ENCODE data around the gene CENPQ. TPM values are rescaled to one million over a fixed set of nuclear protein-coding genes. Genes with fewer than 3 reads are reported as not detected.

Gene CENPQ
- total and polyA plus RNA-seq, 2 of the 8 experiments (the other 6 are each of a cell fraction or from before 2014, with no cell fraction given): 9.4 to 19.6 TPM

- Histone ChIP-seq H3K4me2 (ENCODE audit: insufficient read depth in 1 of 2, low read depth in 2 of 2, low read length in 2 of 2) (no peak overlapping the region), H3K79me2 (ENCODE audit: control insufficient read depth in 1 of 2, insufficient read depth in 2 of 2, low read length in 2 of 2) (no peaks in the 10 kb centered on the region), H3K4ac (replicated peaks; ENCODE audit: insufficient read length, low read depth, low read length) (no peak overlapping the region), H3K4me3 (ENCODE audit: extremely low read depth in 1 of 4, insufficient read depth in 2 of 4, low read depth in 3 of 4, low read length in 4 of 4) (no peak overlapping the region), H2BK15ac (ENCODE audit: low read length) (no peak overlapping the region), H2BK5ac (ENCODE audit: low read depth, low read length) (no peak overlapping the region), H4K5ac (ENCODE audit: insufficient read length, low read depth, low read length) (no peak overlapping the region), H2BK20ac (ENCODE audit: low read length) (no peak overlapping the region), H3K56ac (replicated peaks; ENCODE audit: insufficient read length, low read depth, low read length) (no peak overlapping the region), H2AFZ (ENCODE audit: low read length) (no peak overlapping the region), H3K79me1 (ENCODE audit: low read depth, low read length) (no peaks in the 10 kb centered on the region), H3K9me3 (ENCODE audit: insufficient read depth in 2 of 2, low read depth in 1 of 2, low read length in 1 of 2) (peaks cover 0 to 2% of the 10 kb centered on the region in 2 experiments; a peak in 1 of 4 replicates), H3K14ac (ENCODE audit: insufficient read length) (no peak overlapping the region), H3K23ac (ENCODE audit: insufficient read length) (no peak overlapping the region), H3K4me1 (replicated peaks in 1 of 4; ENCODE audit: control insufficient read depth in 3 of 4, insufficient read depth in 4 of 4, low read length in 3 of 4) (peaks cover 0 to 2% (median under 1%) of the 10 kb centered on the region in 4 experiments; a peak in 2 of 7 replicates), H3K27ac (ENCODE audit: low read depth, low read length) (no peak overlapping the region), H3K36me3 (ENCODE audit: control insufficient read depth in 2 of 4, insufficient read depth in 4 of 4, low read length in 3 of 4) (no peaks in the 10 kb centered on the region), H3K9ac (replicated peaks in 1 of 4; ENCODE audit: extremely low read depth in 1 of 4, low read depth in 3 of 4, low read length in 3 of 4) (no peak overlapping the region), H3K23me2 (ENCODE audit: low read depth, low read length) (no peaks in the 10 kb centered on the region), H2AK5ac (ENCODE audit: low read depth, low read length) (no peak overlapping the region), H4K20me1 (replicated peaks in 1 of 2; ENCODE audit: control insufficient read depth in 1 of 2, insufficient read depth in 2 of 2, low read length in 2 of 2) (no peaks in the 10 kb centered on the region), H3K18ac (ENCODE audit: extremely low read depth, low read length) (no peak overlapping the region), H4K8ac (ENCODE audit: extremely low read depth, insufficient read depth, low read length) (no peak overlapping the region), H2BK12ac (ENCODE audit: low read depth, low read length) (no peak overlapping the region), H2BK120ac (replicated peaks; ENCODE audit: low read depth, low read length) (no peak overlapping the region), H3K27me3 (replicated peaks in 1 of 4; ENCODE audit: control insufficient read depth in 3 of 4, extremely low read depth in 1 of 4, insufficient read depth in 3 of 4, low read length in 3 of 4) (no peaks in the 10 kb centered on the region), H4K91ac (replicated peaks; ENCODE audit: insufficient read length, low read length) (no peak overlapping the region)
- no peak for DNase-seq (ENCODE audit: low read depth in 1 of 2, low spot score in 2 of 2)
- no peak for FAIRE-seq
- ChIA-PET CTCF (ENCODE audit: partially characterized antibody) (interaction anchor here (1.0 kb wide), 2 partner anchors 59 to 109 kb away, joined by 3 to 4 read pairs; no protein-coding TSS in a partner anchor), POLR2A (ENCODE audit: partially characterized antibody) (no interaction called here)
- 88% methylated on average over 2 of the region's 2 CpGs; no CpG with 5 or more reads in 1 of the 2 experiments for WGBS, 2 experiments (ENCODE audit: extremely low coverage in 1 of 2, insufficient coverage in 1 of 2, insufficient read length in 1 of 2, insufficient replicate concordance in 2 of 2, low coverage in 1 of 2, low lambda C conversion rate in 2 of 2, missing lambda C conversion rate in 1 of 2)
- no peak for TF ChIP-seq TBP (IDR thresholded peaks at IDR 0.05; ENCODE audit: low read depth, low read length)
- TF ChIP-seq BCL11A (IDR thresholded peaks at IDR 0.05; ENCODE audit: low read depth in 2 of 2, low read length in 2 of 2): no peak
- no peak for TF ChIP-seq EZH2 (IDR thresholded peaks at IDR 0.05; ENCODE audit: low read depth, low read length, severe bottlenecking)
- no peak for TF ChIP-seq E2F6 (IDR thresholded peaks at IDR 0.05)
- TF ChIP-seq GTF2F1 (IDR thresholded peaks at IDR 0.05; ENCODE audit: borderline replicate concordance, low read depth, low read length): no peak
- TF ChIP-seq PHF8 (conservative IDR thresholded peaks at IDR 0.05; ENCODE audit: low read depth, low read length): no peak
- no peak for TF ChIP-seq TAF1 (IDR thresholded peaks at IDR 0.05; ENCODE audit: low read depth, low read length)
- TF ChIP-seq POLR2A (IDR thresholded peaks at IDR 0.05; ENCODE audit: control extremely low read depth in 1 of 2, low read depth in 2 of 2, low read length in 2 of 2): no peak
- TF ChIP-seq, protein P1, sequence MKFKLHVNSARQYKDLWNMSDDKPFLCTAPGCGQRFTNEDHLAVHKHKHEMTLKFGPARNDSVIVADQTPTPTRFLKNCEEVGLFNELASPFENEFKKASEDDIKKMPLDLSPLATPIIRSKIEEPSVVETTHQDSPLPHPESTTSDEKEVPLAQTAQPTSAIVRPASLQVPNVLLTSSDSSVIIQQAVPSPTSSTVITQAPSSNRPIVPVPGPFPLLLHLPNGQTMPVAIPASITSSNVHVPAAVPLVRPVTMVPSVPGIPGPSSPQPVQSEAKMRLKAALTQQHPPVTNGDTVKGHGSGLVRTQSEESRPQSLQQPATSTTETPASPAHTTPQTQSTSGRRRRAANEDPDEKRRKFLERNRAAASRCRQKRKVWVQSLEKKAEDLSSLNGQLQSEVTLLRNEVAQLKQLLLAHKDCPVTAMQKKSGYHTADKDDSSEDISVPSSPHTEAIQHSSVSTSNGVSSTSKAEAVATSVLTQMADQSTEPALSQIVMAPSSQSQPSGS (IDR thresholded peaks at IDR 0.05; ENCODE audit: low read length): no peak
- TF ChIP-seq CBX5 (IDR thresholded peaks at IDR 0.05; ENCODE audit: low read depth, low read length): no peak
These were observed 50.2 kb downstream of the CENPQ start for GRCh38 chr6:49513153-49513989.

Measured in H1 (cell line).